ENCODE measurements around the gene THEMIS.
"Not testable (repeated sequence)": the region's sequence is repeated elsewhere in the genome, so short reads cannot be mapped to it uniquely, and the experiment has no call there.

DNA sequence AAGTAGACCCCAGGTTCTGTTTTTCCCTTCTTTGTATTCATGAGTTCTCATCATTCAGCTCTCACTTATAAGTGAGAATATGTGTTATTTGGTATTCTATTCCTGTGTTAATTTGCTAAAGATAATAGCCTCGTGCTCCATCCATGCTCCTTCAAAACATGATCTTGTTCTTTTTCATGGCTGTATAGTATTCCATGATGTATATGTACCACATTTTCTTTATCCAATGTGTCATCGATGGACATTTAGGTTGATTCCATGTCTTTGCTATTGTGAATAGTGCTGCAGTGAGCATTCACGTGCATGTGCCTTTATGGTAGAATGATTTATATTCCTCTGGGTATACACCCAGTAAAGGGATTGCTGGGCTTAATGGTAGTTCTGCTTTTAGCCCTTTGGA lies 213.4 kb downstream of the THEMIS start:
- TF ChIP-seq, protein P1, sequence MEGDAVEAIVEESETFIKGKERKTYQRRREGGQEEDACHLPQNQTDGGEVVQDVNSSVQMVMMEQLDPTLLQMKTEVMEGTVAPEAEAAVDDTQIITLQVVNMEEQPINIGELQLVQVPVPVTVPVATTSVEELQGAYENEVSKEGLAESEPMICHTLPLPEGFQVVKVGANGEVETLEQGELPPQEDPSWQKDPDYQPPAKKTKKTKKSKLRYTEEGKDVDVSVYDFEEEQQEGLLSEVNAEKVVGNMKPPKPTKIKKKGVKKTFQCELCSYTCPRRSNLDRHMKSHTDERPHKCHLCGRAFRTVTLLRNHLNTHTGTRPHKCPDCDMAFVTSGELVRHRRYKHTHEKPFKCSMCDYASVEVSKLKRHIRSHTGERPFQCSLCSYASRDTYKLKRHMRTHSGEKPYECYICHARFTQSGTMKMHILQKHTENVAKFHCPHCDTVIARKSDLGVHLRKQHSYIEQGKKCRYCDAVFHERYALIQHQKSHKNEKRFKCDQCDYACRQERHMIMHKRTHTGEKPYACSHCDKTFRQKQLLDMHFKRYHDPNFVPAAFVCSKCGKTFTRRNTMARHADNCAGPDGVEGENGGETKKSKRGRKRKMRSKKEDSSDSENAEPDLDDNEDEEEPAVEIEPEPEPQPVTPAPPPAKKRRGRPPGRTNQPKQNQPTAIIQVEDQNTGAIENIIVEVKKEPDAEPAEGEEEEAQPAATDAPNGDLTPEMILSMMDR (conservative IDR thresholded peaks at IDR 0.05 in 1 of 2, IDR thresholded peaks at IDR 0.05 in 1 of 2; ENCODE audit: extremely low read depth in 1 of 2, insufficient read depth in 1 of 2, low read depth in 1 of 2, low read length in 2 of 2) = not testable (repeated sequence)
- TF ChIP-seq EZH2 (IDR thresholded peaks at IDR 0.05; ENCODE audit: borderline replicate concordance, low read length) = not testable (repeated sequence)
